Tibial artery (tissue), 4 donors: ENCODE data around the gene KDSR.

Experiments used
- DNase-seq, 2 donors: peaks; one replicate each; pipeline ENCODE4 v3.0.0-alpha.2; 2019
- H3K27ac ChIP-seq, 2 donors: fragments of 200-600 bp; sonication (generic) in 1 of 2; 1 replicate in 1 of 2; 2 replicates in 1 of 2; pipeline ENCODE4 v1.5.1; 2018 to 2019; ENCODE audit warnings: mild to moderate bottlenecking in 1 of 2
- H3K27me3 ChIP-seq, 2 donors: fragments of 200-600 bp; sonication (generic) in 1 of 2; one replicate each; pipeline versions ENCODE4 v1.5.1 to v1.6.0; 2016 to 2019
- H3K36me3 ChIP-seq, 3 donors: fragments of 200-600 bp; sonication (generic) in 2 of 3; one replicate each; pipeline ENCODE4 v1.5.1; 2016 to 2019; ENCODE audit warnings: mild to moderate bottlenecking in 2 of 3
- H3K4me1 ChIP-seq, 4 donors: fragments of 200-600 bp; sonication (generic) in 2 of 4; 1 replicate in 3 of 4; 2 replicates in 1 of 4; pipeline ENCODE4 v1.5.1; 2016 to 2019
- H3K4me3 ChIP-seq, 2 donors: fragments of 200-600 bp; sonication (generic) in 1 of 2; 1 replicate in 1 of 2; 2 replicates in 1 of 2; pipeline ENCODE4 v1.5.1; 2018 to 2019; ENCODE audit warnings: mild to moderate bottlenecking in 2 of 2
- H3K9me3 ChIP-seq, 3 donors: fragments of 200-600 bp; sonication (generic) in 1 of 3; one replicate each; pipeline ENCODE4 v1.5.1; 2016 to 2019
- CTCF ChIP-seq, 2 experiments: fragments of 200-600 bp in 1 of 2; fragments of 450-650 bp in 1 of 2; IDR thresholded peaks; one replicate each; pipeline ENCODE4 v1.5.1; 2017 to 2019; ENCODE audit warnings: antibody characterized with exemption in 2 of 2, mild to moderate bottlenecking in 1 of 2, moderate library complexity in 1 of 2
- intact Hi-C: fragments of 100-400 bp; cut with DNase I; formaldehyde crosslinking; loops from one replicate; pipeline ENCODE4 v1.15.0; 2023; ENCODE audit warnings: low total_unique reads

KDSR gene

GRCh38 chr18:63284173-63284799 lies 82.7 kb downstream of the KDSR start:
- Histone ChIP-seq H3K36me3 (no peaks in the 10 kb centered on the region), H3K4me1 (peaks cover 0 to 43% (median 25%) of the 10 kb centered on the region in 4 donors), H3K9me3 (no peaks in the 10 kb centered on the region), H3K27ac (no peak overlapping the region), H3K27me3 (no peaks in the 10 kb centered on the region), H3K4me3 (no peak overlapping the region)
- intact Hi-C loops: no loop called here
- TF ChIP-seq CTCF (IDR thresholded peaks at IDR 0.05): no peak
- DNase-seq: no peak

GRCh38 chr18:63283305-63284094 lies 83.5 kb downstream of the KDSR start:
- intact Hi-C loops: no loop called here
- H3K27ac ChIP-seq: no peak overlapping the region

DNA sequence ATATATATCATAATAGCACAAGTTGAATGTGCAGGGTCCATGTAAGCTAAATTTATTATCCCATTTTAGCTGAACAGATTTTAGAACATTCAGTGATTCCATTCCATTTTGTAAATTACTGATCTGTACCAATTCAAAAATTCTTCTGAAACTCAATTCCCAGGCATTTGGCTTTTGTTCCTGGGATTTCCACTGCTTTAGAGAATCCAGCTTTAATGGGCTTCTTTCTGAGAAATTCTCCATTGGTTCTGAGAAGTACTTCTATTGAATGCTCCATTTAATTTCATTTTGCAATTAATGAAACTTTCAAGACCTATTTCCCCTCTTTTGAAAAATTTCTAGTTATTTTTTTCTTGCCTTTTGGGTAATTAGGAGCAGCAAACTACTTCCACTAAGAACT lies 84.2 kb downstream of the KDSR start:
- TF ChIP-seq CTCF (IDR thresholded peaks at IDR 0.05): no peak
- intact Hi-C loops: no loop called here
- Histone ChIP-seq H3K9me3 (no peaks in the 10 kb centered on the region), H3K4me1 (peaks cover 0 to 28% (median 13%) of the 10 kb centered on the region in 4 donors), H3K27me3 (no peaks in the 10 kb centered on the region), H3K4me3 (no peak overlapping the region), H3K36me3 (no peaks in the 10 kb centered on the region), H3K27ac (no peak overlapping the region)
- DNase-seq: no peak

More at GRCh38 chr18:63283305-63284094, 83.5 kb downstream of the KDSR start:
- no peaks in the 10 kb centered on the region for H3K36me3 ChIP-seq
- no peak overlapping the region for H3K4me3 ChIP-seq
- no peak for DNase-seq
- H3K9me3 ChIP-seq: no peaks in the 10 kb centered on the region
- no peaks in the 10 kb centered on the region for H3K27me3 ChIP-seq
- peaks cover 0 to 35% (median 20%) of the 10 kb centered on the region in 4 donors for H3K4me1 ChIP-seq
- TF ChIP-seq CTCF (IDR thresholded peaks at IDR 0.05): no peak
